GM21526 (cell line): ENCODE results near the gene PFKM.
"Not testable (repeated sequence)": the region's sequence is repeated elsewhere in the genome, so short reads cannot be mapped to it uniquely, and the experiment has no call there.

ENCODE experiments used
- ATAC-seq: cut with Tn5 transposase; IDR thresholded peaks from one replicate; pipeline ENCODE4 v1.9.1; 2021; ENCODE audit warnings: moderate library complexity; ENCODE audit not compliant: unreplicated experiment, low FRiP score

Gene PFKM

DNA sequence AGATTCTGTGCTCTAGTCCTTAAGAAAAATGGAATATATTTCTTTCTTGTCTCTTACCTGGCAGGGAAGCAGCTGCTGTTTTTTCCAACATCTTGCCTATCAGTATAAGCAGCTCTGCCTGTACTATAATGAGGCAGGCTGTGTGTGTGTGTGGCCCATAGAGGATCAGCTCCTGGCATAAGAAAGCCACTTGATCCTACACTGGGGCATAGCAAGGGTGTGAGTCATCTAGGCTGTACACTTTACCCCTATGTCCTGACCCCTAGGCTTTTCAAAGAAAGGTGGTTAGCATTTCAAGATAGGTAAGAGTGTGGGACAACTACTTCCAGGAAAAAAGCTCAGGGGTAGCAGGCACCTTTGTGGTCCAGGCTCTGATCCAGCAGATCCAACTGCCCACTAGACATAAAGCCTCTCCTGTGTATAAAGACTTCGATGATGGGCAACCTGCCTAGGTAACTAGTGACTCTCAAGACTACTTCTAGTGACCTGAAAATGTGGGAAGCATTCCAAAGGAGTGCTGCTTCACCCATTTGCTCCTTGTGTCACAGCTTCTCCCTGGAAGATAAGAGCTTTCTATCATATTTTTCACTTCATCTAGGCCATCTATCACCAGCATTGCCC is 8.4 kb upstream of the PFKM start:
- no peak for ATAC-seq

DNA sequence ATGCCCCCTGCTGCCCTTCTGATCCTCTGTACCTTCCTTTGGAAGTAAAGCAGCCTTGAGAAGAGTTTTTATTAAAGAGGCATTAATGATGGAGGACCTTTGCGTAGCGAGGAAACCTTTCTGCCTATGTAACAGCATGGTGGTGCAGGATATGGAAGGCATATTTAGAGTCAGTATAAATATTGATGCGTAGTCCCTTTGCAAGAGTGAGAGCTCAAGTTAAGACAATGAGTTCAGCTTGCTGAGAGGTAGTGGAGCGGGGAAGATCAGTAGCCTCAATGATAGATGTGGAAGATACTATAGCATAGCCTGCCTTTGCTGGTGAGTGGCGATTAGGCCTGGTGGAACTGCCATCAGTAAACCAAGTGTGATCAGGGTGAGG is 7.9 kb upstream of the PFKM start:
- ATAC-seq = not testable (repeated sequence)

DNA sequence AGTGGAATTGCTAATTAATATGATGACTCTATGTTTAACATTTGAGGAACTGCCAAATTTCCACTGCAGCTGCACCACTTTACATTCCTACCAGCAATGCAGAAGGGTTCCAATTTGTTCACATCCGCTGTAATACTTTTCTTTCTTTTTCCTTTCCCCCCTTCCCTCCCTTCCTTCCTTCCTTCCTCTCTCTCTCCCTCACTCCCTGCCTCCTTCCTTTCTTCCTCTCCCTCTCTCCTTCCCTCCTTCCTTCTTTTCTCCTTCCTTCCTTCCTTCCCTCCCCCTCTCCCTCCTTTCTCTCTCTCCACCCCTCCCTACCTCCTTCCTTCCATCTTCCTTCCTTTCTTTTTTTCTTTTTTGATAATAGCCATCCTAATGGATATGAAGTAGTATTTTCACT is 3.2 kb upstream of the PFKM start:
- ATAC-seq = no peak

DNA sequence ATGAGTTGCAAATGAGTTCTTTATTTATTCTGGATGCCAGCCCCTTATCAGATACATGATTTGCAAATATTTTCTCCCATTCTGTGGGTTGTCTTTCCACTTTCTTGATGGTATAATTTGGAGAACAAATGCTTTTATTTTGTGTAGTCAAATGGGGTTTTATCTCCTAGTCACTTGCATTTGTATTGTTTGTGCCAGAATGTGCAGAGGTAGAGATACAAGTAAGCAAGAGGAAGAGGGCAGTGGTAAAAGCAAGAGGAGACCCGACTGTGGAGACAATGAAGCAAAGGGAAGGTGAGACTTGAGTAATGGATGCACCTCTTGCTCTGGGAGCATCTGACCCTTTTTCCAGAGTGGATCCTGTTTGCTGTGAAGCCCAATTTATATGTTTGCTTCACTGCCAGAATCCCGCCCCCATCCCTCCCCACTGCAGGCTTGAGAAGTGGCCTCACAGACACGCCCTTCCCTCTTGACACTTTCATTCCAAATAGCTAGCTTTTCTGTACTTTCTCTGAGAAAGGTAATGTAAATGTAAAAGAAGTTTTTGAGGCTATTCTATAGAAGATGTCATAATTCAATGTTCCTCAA is 786 bp upstream of the PFKM start:
- no peak for ATAC-seq

DNA sequence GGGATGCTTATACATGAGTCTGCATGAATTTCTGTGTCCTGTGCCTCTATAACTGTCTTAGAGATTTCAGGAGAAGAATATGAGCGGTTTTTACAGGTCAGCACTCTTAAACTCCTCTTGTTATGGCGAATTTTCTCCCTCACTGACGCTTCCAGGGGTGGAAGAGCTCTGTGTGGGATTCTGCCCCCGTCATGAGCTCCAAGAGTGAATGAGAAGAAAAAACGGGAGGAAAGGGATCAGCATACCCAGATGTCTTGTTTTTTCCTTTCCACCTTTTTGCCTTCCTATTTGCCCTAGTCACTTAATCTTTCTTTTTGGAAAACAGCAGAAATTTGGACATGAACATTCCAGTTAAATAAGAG is 651 bp downstream of the PFKM start:
- ATAC-seq = no peak

DNA sequence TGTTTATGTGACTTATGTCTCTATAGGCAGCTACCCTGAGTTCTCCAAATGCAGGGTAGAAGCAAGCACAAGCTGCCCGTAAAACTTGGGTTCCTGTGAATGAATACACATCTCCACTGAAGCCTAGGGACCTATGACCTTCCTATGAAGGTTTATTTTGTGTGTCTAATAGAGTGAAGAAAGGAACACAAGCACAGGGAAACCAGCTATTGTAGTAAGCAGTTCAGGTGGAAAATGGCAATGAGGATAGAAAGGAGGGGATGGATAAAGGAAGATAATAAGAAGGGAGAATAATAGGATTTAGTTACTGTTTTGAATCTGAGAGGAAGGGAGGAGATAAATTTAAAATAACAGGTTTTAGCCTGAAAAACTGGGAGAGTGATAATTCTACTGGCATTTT is 2.4 kb downstream of the PFKM start:
- no peak for ATAC-seq

DNA sequence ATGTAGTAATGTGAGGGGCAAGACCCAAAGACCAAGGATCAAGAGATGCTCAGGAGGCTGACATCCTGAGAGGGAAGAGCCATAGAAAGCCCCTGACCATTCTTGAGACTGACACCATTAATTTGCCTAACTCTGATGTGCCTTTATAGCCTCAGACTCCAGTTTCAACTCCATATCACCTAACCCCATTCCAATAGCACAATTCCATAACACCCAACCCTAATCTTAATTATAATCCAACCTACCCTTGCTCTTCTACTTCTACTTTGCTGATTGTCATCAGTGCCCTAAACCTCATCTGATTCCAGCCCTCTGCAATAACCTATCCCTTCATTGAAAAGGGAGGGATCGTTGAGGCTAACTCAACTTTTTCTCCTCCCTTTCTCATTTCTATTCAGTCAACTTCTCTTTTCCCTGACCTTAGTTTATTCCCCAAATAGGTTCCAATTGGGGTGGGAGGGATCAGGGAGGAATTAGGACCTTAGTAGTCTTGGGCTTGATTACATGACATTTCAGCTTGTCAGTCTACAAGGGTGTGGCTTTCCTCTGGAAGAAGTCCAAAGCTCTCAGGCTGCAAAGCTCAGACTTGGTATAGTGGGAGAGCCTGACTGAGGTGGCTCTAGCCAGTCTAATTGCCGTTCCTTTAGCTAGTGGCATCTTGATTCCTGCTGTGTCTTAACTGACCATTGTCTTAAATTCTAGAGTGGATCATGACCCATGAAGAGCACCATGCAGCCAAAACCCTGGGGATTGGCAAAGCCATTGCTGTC is 3.1 kb downstream of the PFKM start:
- no peak for ATAC-seq

DNA sequence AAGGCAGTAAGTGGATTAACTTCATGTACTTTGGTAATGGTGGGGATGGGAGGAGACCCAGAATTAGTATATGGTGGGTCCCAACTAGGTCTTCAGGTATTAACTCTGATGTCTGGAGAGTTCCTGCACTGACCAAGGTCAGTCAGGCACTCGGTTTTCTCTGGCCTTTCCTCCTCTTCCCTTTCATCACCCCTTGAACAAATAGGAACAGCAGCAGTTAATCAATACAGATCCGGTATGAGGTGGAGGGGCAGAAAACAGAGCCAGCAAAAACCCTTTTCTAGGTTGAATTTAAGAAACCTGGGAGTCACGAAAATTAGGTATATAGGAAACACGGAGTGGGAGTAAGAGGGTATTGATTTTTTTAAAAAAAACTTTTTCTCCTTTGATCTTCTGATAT is 4.0 kb downstream of the PFKM start:
- ATAC-seq = no peak

DNA sequence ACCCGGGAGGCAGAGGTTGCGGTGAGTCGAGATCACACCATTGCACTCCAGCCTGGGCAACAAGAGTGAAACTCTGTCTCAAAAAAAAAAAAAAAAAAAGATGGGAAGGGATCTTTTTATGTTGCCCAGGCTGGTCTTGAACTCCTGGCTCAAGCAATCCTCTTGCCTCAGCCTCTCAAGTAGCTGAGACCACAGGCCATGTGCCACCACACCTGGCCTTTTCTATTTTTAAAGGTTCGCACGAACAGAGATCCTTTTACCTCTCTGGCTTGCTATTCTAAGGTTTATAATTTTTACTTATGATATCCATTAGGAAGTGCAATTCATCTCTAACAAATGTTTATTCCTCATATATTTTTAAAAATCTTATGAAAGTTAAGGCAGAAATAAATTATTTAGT is 6.4 kb downstream of the PFKM start:
- ATAC-seq = not testable (repeated sequence)

DNA sequence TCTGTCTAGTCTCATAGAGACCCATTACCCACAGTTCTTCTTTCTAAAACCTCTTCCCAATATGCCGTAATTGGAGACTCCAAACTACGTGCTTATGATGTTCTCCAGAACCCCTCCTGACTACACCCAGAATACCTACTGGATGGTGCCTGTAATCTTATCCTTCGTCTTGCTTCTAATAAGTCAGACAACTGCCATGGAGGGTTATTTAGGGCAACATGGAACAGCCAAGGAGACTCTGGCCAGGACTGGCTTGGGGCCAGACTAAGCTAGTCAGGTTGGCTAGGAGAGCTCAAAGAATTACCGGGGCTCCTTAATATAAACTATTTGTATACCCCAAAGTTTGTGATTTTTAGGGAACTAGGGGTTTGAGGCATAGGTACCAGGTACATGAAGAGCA is 6.8 kb downstream of the PFKM start:
- ATAC-seq = no peak

DNA sequence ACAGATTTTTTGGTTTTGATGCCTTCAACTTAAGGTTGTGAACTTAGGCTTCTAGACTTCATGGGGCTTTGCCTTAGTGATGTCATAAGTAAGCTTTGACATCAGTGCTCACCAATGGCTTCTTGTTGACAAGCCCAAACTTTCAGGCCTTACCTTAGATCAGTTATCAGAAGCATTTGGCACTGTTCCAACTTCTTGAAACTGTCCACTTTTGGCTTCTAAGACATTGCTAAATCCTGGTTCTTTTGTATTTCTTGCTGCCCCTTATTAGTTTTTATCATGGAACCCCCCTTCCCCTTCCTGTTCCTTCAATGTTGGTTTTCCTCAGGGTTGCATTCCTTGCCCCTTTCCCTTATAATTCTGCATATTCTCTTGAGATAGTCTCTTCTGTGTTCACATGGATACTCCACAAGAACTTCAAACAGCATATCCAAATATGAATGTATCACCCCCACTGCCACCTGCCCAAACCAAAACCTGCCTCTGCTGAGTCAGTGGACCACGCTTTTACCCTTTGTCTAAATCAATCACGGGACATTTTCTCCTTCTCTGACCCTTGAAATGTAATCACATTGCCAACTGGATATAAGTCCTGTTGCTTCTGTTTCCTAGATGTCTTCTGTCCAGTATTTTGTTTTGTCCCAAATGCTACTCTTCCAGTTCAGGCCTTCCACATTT is 7.9 kb downstream of the PFKM start:
- ATAC-seq = no peak

DNA sequence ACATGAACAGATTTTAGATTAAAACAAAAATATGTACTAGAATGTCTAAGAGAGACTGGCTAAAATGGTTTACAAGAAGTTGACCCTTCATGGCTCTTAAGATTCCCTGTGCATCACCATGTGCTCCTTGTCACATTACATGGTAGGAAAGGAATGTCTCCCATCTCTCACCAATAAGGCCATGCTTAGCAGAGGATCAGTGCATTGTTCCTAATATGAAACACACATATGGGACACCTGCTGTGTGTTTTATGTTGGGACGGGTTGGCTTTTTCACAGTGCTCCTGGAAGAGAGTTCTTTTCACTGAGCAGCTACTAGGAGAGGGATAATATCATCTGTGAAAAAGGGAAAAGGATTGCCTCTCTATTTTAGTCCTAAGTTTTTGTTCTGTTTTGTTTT is 9.6 kb downstream of the PFKM start:
- ATAC-seq = no peak

DNA sequence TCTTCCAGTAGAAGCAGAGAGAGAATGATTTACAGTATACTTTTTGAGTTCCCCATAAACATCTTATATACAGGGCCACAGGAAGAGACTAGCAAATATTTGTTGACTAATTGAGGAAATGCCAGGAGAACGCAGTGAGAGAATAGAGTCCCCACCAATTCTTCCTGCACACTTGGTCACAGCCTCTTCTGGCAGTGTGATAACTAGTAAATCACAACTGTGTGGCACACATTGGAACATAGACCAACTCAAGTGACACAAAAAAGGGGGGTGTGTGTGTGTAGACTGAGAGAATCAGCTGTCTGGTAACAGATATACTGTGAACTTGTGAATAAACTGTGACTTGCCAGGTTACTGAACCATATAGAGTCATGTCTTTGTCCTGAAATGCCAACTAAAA is 10.2 kb downstream of the PFKM start:
- no peak for ATAC-seq

DNA sequence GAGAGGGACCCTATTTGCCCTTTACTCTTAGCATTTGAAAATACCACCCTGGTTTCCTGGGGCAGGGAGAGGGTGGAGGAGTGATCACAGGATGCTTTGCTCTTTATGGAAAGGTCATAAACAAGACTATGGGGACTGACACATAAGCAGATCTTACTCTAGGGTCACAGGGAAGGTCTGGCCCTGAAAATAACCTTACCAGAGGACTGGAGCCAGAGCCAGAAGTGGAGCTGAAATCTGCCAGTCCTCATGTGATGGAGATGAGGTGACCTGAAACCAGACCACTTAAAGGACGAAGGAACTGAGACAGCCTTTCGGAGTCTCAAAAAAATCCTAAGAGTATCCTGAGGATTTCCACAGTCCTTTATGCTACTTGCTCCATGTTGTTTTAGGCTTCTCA is 12.4 kb downstream of the PFKM start:
- no peak for ATAC-seq

DNA sequence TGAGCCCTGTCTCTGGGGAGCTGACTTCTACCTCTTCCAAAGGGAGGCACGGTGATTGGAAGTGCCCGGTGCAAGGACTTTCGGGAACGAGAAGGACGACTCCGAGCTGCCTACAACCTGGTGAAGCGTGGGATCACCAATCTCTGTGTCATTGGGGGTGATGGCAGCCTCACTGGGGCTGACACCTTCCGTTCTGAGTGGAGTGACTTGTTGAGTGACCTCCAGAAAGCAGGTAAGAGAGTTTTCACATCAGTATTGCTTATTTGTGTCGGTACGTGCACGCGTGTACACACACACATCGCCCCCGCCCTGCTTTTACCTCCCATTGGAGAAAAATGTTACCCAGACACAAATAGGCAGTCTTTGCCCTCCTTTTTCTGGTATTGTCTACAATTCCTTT is 13.7 kb downstream of the PFKM start:
- ATAC-seq = no peak

DNA sequence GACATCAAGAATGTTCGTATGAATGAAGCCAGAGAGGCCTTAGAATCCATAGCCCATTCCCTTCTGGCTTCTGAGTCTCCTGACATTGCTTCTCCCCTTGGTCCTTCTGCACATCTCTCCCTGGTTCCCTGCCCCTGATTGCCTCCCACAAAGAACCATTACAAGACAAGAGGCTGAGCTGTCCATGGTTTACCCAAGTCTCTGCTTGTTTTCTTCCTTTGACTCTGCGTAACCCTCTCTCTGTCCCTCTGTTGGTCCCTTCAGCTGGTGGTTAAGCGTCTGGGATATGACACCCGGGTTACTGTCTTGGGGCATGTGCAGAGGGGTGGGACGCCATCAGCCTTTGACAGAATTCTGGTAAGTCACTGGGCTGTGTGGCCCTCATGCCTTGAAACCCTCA is 15.9 kb downstream of the PFKM start:
- ATAC-seq = no peak

DNA sequence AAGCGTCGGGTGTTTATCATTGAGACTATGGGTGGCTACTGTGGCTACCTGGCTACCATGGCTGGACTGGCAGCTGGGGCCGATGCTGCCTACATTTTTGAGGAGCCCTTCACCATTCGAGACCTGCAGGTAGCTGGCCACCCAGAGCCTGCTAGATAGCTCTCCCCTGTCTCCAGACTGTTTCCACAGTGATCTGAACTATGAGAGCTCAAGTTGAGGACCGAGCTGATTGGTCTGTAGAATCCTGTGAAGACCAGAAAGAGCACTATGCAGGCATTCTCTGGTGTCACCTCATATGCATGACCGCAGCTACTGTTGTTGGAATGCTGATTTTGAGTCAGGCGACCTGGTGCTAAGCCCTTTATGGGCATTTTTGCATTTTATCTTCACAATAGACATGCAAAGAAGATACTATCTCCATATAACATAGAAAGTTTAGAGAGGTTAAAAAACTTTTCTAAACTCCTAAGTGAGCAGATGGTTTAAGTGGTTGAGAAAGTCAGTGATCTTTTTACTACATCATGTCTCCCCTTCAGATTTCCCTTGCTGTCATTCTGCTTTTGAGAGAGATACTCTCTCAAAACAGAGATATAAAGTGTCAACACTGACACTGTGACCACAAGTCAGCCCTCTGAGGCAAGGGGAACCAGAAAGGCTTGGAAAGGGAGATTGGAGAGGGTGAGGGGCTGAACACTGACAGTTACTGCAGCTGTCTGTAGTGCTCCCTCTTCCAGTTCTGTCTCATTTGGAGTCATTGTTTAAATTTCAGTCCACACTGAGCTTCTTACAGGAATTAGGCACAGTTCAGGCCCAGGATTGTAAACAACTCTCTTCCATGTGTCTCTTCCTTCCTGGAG is 23.9 kb downstream of the PFKM start:
- ATAC-seq = no peak

DNA sequence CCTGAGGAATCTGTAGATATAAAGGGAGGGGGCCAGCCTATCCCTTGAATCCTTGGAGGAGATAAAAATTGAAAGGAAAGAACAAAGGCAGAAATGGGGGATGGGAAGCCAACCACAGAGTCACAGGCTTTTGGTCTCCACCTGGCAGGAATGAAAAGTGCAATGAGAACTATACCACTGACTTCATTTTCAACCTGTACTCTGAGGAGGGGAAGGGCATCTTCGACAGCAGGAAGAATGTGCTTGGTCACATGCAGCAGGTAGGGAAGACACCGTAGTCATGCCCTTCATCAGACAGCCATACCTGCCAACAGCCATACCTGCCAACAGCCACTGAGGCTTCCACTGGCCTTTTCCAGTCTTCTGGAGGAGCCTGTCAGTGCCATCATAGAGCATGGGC is 24.7 kb downstream of the PFKM start:
- no peak for ATAC-seq

DNA sequence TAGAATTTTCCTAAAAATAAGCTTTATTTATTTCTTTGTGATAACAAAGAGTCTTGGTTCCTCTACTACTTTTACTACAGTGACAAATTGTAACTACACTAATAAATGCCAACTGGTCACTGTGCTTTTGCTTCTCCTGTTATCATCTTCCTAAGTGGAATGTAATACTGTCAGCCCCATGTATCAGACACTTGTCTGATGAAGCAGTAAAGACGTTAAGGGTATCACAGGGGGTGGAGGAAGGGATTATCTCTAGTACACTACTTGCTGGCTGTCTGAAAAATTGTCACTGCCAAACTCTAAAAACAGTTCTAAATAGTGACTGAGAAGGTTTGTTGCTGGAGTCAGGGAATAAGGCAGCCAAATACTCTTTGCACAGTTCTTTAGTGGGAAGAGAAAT is 26.8 kb downstream of the PFKM start:
- no peak for ATAC-seq

DNA sequence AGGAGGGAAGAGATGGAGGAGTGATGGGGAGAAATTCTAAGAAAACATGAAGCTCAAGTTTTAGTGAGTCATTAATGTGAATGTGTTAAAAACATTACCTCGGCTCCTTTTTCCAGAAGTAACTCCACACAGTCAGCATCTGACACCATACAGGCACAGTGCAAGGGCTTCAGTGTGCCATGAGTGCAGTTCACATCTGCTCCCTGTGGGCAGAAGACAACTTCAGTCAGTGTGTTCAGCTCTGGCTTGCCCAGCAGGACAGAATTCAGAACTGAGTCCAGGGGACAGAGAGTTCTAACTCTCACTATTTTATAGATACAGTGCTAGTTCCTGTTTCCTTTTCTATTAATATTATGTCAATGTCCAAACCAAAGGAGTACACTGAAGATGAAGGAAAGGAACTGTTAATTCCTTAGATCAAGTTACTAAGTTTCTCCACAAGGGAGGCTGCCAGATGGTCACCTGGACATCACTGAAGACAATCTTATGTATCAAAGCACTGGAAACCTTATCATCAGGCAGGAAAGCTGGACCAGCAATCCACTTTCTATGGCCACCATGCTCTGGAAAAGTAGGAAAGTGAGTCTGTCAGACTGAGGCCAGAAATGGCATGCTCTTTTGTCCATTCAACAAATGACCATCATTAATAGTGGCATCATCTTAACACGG is 32.1 kb downstream of the PFKM start:
- ATAC-seq = no peak
